Measurements from ENCODE around the gene UGP2.
"Not testable (repeated sequence)": the region's sequence is repeated elsewhere in the genome, so short reads cannot be mapped to it uniquely, and the experiment has no call there.

DNA sequence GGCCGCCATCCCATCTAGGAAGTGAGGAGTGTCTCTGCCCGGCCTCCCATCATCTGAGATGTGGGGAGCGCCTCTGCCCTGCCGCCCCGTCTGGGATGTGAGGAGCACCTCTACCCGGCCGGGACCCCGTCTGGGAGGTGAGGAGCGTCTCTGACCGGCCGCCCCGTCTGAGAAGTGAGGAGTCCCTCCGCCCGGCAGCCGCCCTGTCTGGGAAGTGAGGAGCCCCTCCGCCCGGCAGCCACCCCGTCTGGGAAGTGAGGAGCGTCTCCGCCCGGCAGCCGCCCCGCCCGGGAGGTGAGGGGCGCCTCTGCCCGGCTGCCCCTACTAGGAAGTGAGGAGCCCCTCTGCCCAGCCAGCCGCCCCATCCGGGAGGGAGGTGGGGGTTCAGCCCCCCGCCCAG, 32.8 kb upstream of the UGP2 start:
- TF ChIP-seq CTCF (IDR thresholded peaks at IDR 0.05); EZH2 (IDR thresholded peaks at IDR 0.05; ENCODE audit: borderline replicate concordance, insufficient read depth, low read depth, low read length, poor library complexity, severe bottlenecking): not testable (repeated sequence)

Data from B cell (primary cell).